HepG2 (cell line): ENCODE results near the gene PFDN2. TPM values are rescaled to one million over a fixed set of nuclear protein-coding genes. Genes with fewer than 3 reads are reported as not detected.
A peak's percentile ranks its signal among the peaks of the same experiment; 100 is the strongest.

Experiments used
- BATF2 ChIP-seq: sonication (generic); formaldehyde crosslinking; IDR thresholded peaks from 2 replicates; pipeline ENCODE4 v1.8.0; 2022; ENCODE audit warnings: mild to moderate bottlenecking, missing genetic modification reagents, moderate library complexity
- BRCA1 ChIP-seq: sonication (generic); formaldehyde crosslinking; IDR thresholded peaks from 2 replicates; pipeline ENCODE4 v1.4.0; 2020; ENCODE audit warnings: missing genetic modification reagents
- CAMTA2 ChIP-seq: sonication (generic); formaldehyde crosslinking; IDR thresholded peaks from 2 replicates; pipeline ENCODE4 v1.4.0; 2020; ENCODE audit warnings: mild to moderate bottlenecking, missing genetic modification reagents, borderline replicate concordance
- FOSL1 ChIP-seq: sonication (generic); formaldehyde crosslinking; IDR thresholded peaks from 2 replicates; pipeline ENCODE4 v1.9.0; 2021; ENCODE audit warnings: missing genetic modification reagents, borderline replicate concordance
- GPN1 ChIP-seq: sonication (generic); formaldehyde crosslinking; IDR thresholded peaks from 2 replicates; pipeline ENCODE4 v1.5.1; 2020; ENCODE audit warnings: missing genetic modification reagents, borderline replicate concordance
- HINFP ChIP-seq: sonication (generic); formaldehyde crosslinking; IDR thresholded peaks from 2 replicates; pipeline ENCODE4 v1.4.0; 2020; ENCODE audit warnings: low read depth, mild to moderate bottlenecking, missing genetic modification reagents
- HNF4A ChIP-seq: sonication (generic); formaldehyde crosslinking; IDR thresholded peaks from 2 replicates; pipeline ENCODE4 v1.4.0; 2020; ENCODE audit warnings: missing genetic modification reagents
- HNRNPUL1 ChIP-seq: fragments of 200-400 bp; formaldehyde crosslinking; IDR thresholded peaks from 2 replicates; pipeline ENCODE4 v1.6.1; 2017; ENCODE audit warnings: low read depth, mild to moderate bottlenecking, low read length, moderate library complexity
- IRF2 ChIP-seq: IDR thresholded peaks from 2 replicates; pipeline ENCODE4 v1.6.1; 2018; ENCODE audit warnings: missing genetic modification reagents, missing compliant biosample characterization
- KLF12 ChIP-seq: sonication (generic); formaldehyde crosslinking; IDR thresholded peaks from 2 replicates; pipeline ENCODE4 v1.4.0; 2020; ENCODE audit warnings: missing genetic modification reagents, borderline replicate concordance
- KLF6 ChIP-seq: IDR thresholded peaks from 2 replicates; pipeline ENCODE4 v1.8.0; 2016; ENCODE audit warnings: missing biosample characterization, missing genetic modification reagents
- ONECUT2 ChIP-seq: sonication (generic); formaldehyde crosslinking; IDR thresholded peaks from 2 replicates; pipeline ENCODE4 v1.4.0; 2020; ENCODE audit warnings: missing genetic modification reagents
- PLSCR1 ChIP-seq: sonication (generic); formaldehyde crosslinking; IDR thresholded peaks from 2 replicates; pipeline ENCODE4 v1.5.0; 2020; ENCODE audit warnings: missing genetic modification reagents, mild to moderate bottlenecking, borderline replicate concordance
- RFX3 ChIP-seq: IDR thresholded peaks from 2 replicates; pipeline ENCODE4 v1.6.1; 2016; ENCODE audit warnings: missing biosample characterization, missing genetic modification reagents
- RFXAP ChIP-seq: sonication (generic); formaldehyde crosslinking; IDR thresholded peaks from 2 replicates; pipeline ENCODE4 v1.4.0; 2020; ENCODE audit warnings: missing genetic modification reagents, borderline replicate concordance
- SATB2 ChIP-seq: sonication (generic); formaldehyde crosslinking; IDR thresholded peaks from 2 replicates; pipeline ENCODE4 v1.5.0; 2020; ENCODE audit warnings: missing genetic modification reagents
- SNAI1 ChIP-seq: sonication (generic); formaldehyde crosslinking; IDR thresholded peaks from 2 replicates; pipeline ENCODE4 v1.5.0; 2020; ENCODE audit warnings: mild to moderate bottlenecking, missing genetic modification reagents, borderline replicate concordance
- ZNF225 ChIP-seq: sonication (generic); formaldehyde crosslinking; IDR thresholded peaks from 2 replicates; pipeline ENCODE4 v1.4.0; 2020; ENCODE audit warnings: mild to moderate bottlenecking, missing genetic modification reagents
- ZNF234 ChIP-seq: sonication (generic); formaldehyde crosslinking; conservative IDR thresholded peaks from 2 replicates; pipeline ENCODE4 v1.5.1; 2020; ENCODE audit warnings: mild to moderate bottlenecking, missing genetic modification reagents
- ZNF260 ChIP-seq: sonication (generic); formaldehyde crosslinking; IDR thresholded peaks from 2 replicates; pipeline ENCODE4 v1.4.0; 2020; ENCODE audit warnings: missing genetic modification reagents, low read depth, mild to moderate bottlenecking, borderline replicate concordance
- ZNF333 ChIP-seq: sonication (generic); formaldehyde crosslinking; IDR thresholded peaks from 2 replicates; pipeline ENCODE4 v1.4.0; 2020; ENCODE audit warnings: mild to moderate bottlenecking, missing genetic modification reagents, borderline replicate concordance
- ZNF501 ChIP-seq: sonication (generic); formaldehyde crosslinking; IDR thresholded peaks from 2 replicates; pipeline ENCODE4 v1.5.1; 2020; ENCODE audit warnings: mild to moderate bottlenecking, moderate library complexity, missing genetic modification reagents
- ZNF552 ChIP-seq: sonication (generic); formaldehyde crosslinking; IDR thresholded peaks from 2 replicates; pipeline ENCODE4 v1.9.0; 2022; ENCODE audit warnings: missing genetic modification reagents, mild to moderate bottlenecking, borderline replicate concordance
- ZNF570 ChIP-seq: sonication (generic); formaldehyde crosslinking; IDR thresholded peaks from 2 replicates; pipeline ENCODE4 v1.4.0; 2020; ENCODE audit warnings: mild to moderate bottlenecking, missing genetic modification reagents, borderline replicate concordance
- ZNF614 ChIP-seq: IDR thresholded peaks from 2 replicates; pipeline ENCODE4 v1.6.1; 2018; ENCODE audit warnings: missing biosample characterization, missing genetic modification reagents, inconsistent platforms, borderline replicate concordance
- ZNF740 ChIP-seq: sonication (generic); formaldehyde crosslinking; IDR thresholded peaks from 2 replicates; pipeline ENCODE4 v1.4.0; 2020; ENCODE audit warnings: missing genetic modification reagents
- ZNF761 ChIP-seq: sonication (generic); formaldehyde crosslinking; conservative IDR thresholded peaks from 2 replicates; pipeline ENCODE4 v1.4.0; 2020; ENCODE audit warnings: mild to moderate bottlenecking, missing genetic modification reagents
- ZNF777 ChIP-seq: sonication (generic); formaldehyde crosslinking; IDR thresholded peaks from 2 replicates; pipeline ENCODE4 v1.4.0; 2020; ENCODE audit warnings: missing genetic modification reagents
- polyA plus RNA-seq, 8 experiments: library from polyadenylated mRNA; depleted of rRNA in 3 of 8; stranded (reverse) in 7 of 8; unstranded in 1 of 8; fragments of >200 nt; fragmentation: Illumina TruSeq in 4 of 8; extraction: Trizol in 4 of 8; gene quantifications; 2 replicates each; pipeline versions ENCODE4 v1.2.1 to v1.2.3, GENCODE V29; 2011 to 2016; ENCODE audit warnings: low read depth in 4 of 8, missing spikeins in 1 of 8, mixed read lengths in 1 of 8; ENCODE audit not compliant: insufficient read depth in 1 of 8
- total RNA-seq, 5 experiments: library from RNA; depleted of rRNA; stranded (reverse); fragments of >200 nt; fragmentation: Illumina TruSeq; extraction: Trizol; gene quantifications; 2 replicates each; pipeline ENCODE4 v1.2.3, GENCODE V29; 2016; ENCODE audit warnings: low read depth in 1 of 5

The PFDN2 gene
- total and polyA plus RNA-seq, 2 of the 13 experiments (the other 11 are each of a cell fraction or from before 2014, with no cell fraction given): 62.6 to 63.6 TPM

GRCh38 chr1:161165742-161166668, 48.2 kb upstream of the PFDN2 start, which contains the start of gene PPOX (continued):
- TF ChIP-seq IRF2 (CRISPR knock-in tag) (peak; percentile 61; the same call in 1 of the 2 replicates), HNF4A (CRISPR knock-in tag) (peak; percentile 16; the same call in 1 of the 2 replicates), ZNF501 (CRISPR knock-in tag) (0 out of 2 replicates have a peak, but pooled peaks have one; percentile 70), ZNF333 (CRISPR knock-in tag) (peak; percentile 95), ZNF234 (CRISPR knock-in tag) (no peak), RFX3 (CRISPR knock-in tag) (no peak), ONECUT2 (CRISPR knock-in tag) (no peak), HINFP (CRISPR knock-in tag) (no peak), SATB2 (0 out of 2 replicates have a peak, but pooled peaks have one; percentile 41), CAMTA2 (peak; percentile 65; the same call in 1 of the 2 replicates), HNRNPUL1 (no peak), BRCA1 (CRISPR knock-in tag) (no peak), KLF12 (no peak), BATF2 (CRISPR knock-in tag) (no peak), ZNF570 (CRISPR knock-in tag) (no peak), SNAI1 (CRISPR knock-in tag) (peak; percentile 75), KLF6 (no peak), GPN1 (CRISPR knock-in tag) (no peak), RFXAP (peak; percentile 89; the same call in 1 of the 2 replicates), ZNF614 (CRISPR knock-in tag) (no peak), FOSL1 (CRISPR knock-in tag) (no peak), ZNF260 (no peak), ZNF225 (CRISPR knock-in tag) (peak; percentile 67; the same call in 1 of the 2 replicates), ZNF761 (CRISPR knock-in tag) (no peak), ZNF777 (CRISPR knock-in tag) (no peak), ZNF552 (CRISPR knock-in tag) (0 out of 2 replicates have a peak, but pooled peaks have one; percentile 35), ZNF740 (CRISPR knock-in tag) (no peak), PLSCR1 (CRISPR knock-in tag) (no peak)
